WTC11 (cell line): ENCODE data around the gene SOS2.

Source experiments
- TF ChIP-seq, protein P1 (sequence below): sonication (generic); formaldehyde crosslinking; IDR thresholded peaks from 2 replicates; pipeline ENCODE4 v1.8.0; 2023; ENCODE audit warnings: missing genetic modification reagents
- TF ChIP-seq, protein P2 (sequence below): sonication (generic); formaldehyde crosslinking; IDR thresholded peaks from 2 replicates; pipeline ENCODE4 v1.8.0; 2022; ENCODE audit warnings: missing genetic modification reagents
- TF ChIP-seq, protein P3 (sequence below): fragments of 200-600 bp; IDR thresholded peaks from 2 replicates; pipeline ENCODE4 v1.8.0; 2022; ENCODE audit warnings: antibody characterized with exemption

DNA sequence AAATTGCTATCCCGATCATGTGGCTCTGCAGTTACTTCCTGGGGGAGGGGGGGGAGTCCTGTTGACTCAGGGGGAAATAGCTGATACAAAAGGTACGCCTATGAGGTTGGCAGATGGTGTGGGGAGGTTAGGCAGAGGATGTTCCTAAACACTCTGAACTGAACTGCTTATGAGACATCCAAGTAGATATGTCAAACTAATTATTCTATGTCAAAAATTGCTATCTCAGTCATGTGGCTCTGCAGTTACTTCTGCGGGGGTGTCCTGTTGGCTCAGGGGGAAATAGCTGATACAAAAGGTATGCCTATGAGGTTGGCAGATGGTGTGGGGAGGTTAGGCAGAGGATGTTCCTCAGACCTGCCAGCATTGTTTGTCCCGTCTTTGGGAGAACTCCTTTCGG, 109.9 kb downstream of the SOS2 start:
- TF ChIP-seq, protein P1, sequence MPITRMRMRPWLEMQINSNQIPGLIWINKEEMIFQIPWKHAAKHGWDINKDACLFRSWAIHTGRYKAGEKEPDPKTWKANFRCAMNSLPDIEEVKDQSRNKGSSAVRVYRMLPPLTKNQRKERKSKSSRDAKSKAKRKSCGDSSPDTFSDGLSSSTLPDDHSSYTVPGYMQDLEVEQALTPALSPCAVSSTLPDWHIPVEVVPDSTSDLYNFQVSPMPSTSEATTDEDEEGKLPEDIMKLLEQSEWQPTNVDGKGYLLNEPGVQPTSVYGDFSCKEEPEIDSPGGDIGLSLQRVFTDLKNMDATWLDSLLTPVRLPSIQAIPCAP (CRISPR knock-in tag), result no peak
- TF ChIP-seq, protein P2, sequence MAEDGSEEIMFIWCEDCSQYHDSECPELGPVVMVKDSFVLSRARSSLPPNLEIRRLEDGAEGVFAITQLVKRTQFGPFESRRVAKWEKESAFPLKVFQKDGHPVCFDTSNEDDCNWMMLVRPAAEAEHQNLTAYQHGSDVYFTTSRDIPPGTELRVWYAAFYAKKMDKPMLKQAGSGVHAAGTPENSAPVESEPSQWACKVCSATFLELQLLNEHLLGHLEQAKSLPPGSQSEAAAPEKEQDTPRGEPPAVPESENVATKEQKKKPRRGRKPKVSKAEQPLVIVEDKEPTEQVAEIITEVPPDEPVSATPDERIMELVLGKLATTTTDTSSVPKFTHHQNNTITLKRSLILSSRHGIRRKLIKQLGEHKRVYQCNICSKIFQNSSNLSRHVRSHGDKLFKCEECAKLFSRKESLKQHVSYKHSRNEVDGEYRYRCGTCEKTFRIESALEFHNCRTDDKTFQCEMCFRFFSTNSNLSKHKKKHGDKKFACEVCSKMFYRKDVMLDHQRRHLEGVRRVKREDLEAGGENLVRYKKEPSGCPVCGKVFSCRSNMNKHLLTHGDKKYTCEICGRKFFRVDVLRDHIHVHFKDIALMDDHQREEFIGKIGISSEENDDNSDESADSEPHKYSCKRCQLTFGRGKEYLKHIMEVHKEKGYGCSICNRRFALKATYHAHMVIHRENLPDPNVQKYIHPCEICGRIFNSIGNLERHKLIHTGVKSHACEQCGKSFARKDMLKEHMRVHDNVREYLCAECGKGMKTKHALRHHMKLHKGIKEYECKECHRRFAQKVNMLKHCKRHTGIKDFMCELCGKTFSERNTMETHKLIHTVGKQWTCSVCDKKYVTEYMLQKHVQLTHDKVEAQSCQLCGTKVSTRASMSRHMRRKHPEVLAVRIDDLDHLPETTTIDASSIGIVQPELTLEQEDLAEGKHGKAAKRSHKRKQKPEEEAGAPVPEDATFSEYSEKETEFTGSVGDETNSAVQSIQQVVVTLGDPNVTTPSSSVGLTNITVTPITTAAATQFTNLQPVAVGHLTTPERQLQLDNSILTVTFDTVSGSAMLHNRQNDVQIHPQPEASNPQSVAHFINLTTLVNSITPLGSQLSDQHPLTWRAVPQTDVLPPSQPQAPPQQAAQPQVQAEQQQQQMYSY (CRISPR knock-in tag), result no peak
- TF ChIP-seq, protein P3, sequence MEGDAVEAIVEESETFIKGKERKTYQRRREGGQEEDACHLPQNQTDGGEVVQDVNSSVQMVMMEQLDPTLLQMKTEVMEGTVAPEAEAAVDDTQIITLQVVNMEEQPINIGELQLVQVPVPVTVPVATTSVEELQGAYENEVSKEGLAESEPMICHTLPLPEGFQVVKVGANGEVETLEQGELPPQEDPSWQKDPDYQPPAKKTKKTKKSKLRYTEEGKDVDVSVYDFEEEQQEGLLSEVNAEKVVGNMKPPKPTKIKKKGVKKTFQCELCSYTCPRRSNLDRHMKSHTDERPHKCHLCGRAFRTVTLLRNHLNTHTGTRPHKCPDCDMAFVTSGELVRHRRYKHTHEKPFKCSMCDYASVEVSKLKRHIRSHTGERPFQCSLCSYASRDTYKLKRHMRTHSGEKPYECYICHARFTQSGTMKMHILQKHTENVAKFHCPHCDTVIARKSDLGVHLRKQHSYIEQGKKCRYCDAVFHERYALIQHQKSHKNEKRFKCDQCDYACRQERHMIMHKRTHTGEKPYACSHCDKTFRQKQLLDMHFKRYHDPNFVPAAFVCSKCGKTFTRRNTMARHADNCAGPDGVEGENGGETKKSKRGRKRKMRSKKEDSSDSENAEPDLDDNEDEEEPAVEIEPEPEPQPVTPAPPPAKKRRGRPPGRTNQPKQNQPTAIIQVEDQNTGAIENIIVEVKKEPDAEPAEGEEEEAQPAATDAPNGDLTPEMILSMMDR, result no peak
